SK-N-SH (cell line): ENCODE data around the gene CSTF2. TPM values are rescaled to one million over a fixed set of nuclear protein-coding genes. Genes with fewer than 3 reads are reported as not detected.

Source experiments
- CTCF ChIA-PET: fragments of 300-600, 350-600 bp; formaldehyde crosslinking; extraction: SDS; loops from one replicate; lab custom pipeline; 2021; lab: Yijun Ruan, JAX
- POLR2A ChIA-PET: fragments of 350-600 bp; sonication (Branson Sonifier 250); formaldehyde crosslinking; extraction: SDS; loops from one replicate; lab custom pipeline; 2020; ENCODE audit warnings: antibody characterized with exemption, inconsistent platforms; lab: Yijun Ruan, JAX
- DNase-seq: peaks from one replicate; pipeline ENCODE4 v3.0.0; 2012
- H2AFZ ChIP-seq: fragments of 200-600 bp; sonication (generic); 2 replicates; pipeline ENCODE4 v1.8.1; 2016; ENCODE audit warnings: antibody characterized with exemption, mild to moderate bottlenecking, low read depth
- H3F3A ChIP-seq: fragments of 200-600 bp; sonication (generic); replicated peaks from 2 replicates; pipeline ENCODE3; 2016; ENCODE audit warnings: antibody characterized with exemption, mild to moderate bottlenecking; ENCODE audit not compliant: insufficient read depth
- H3K27ac ChIP-seq, 2 experiments: fragments of 200-500 bp in 1 of 2; fragments of 200-600 bp in 1 of 2; sonication (Bioruptor generic) in 1 of 2; sonication (generic), shearing (Covaris generic) in 1 of 2; 2 replicates each; pipeline versions ENCODE4 v1.5.1 to v1.6.1; 2014 to 2016; ENCODE audit warnings: low read depth in 2 of 2, inconsistent platforms in 1 of 2, low read length in 1 of 2, mild to moderate bottlenecking in 1 of 2, mixed read lengths in 1 of 2
- H3K27me3 ChIP-seq: fragments of 200-600 bp; sonication (generic), shearing (Covaris generic); 2 replicates; pipeline ENCODE4 v1.6.1; 2016; ENCODE audit warnings: mixed run types; ENCODE audit not compliant: insufficient read depth
- H3K36me3 ChIP-seq, 2 experiments: fragments of 200-500 bp in 1 of 2; fragments of 200-600 bp in 1 of 2; sonication (Bioruptor generic) in 1 of 2; sonication (generic) in 1 of 2; replicated peaks in 1 of 2; 2 replicates each; pipeline versions ENCODE3 to v1.5.1; 2014 to 2016; ENCODE audit warnings: low read length in 1 of 2, mild to moderate bottlenecking in 1 of 2; ENCODE audit not compliant: insufficient read depth in 2 of 2, control insufficient read depth in 1 of 2
- H3K4me1 ChIP-seq, 2 experiments: fragments of 200-500 bp in 1 of 2; fragments of 200-600 bp in 1 of 2; sonication (Bioruptor generic) in 1 of 2; sonication (generic), shearing (Covaris generic) in 1 of 2; 2 replicates each; pipeline versions ENCODE4 v1.5.1 to v1.6.1; 2014 to 2016; ENCODE audit warnings: low read depth in 1 of 2, low read length in 1 of 2, mixed run types in 1 of 2; ENCODE audit not compliant: insufficient read depth in 2 of 2, control insufficient read depth in 1 of 2
- H3K4me2 ChIP-seq: fragments of 200-600 bp; sonication (generic), shearing (Covaris generic); 2 replicates; pipeline ENCODE4 v1.6.1; 2017; ENCODE audit warnings: mixed run types
- H3K4me3 ChIP-seq, 2 experiments: fragments of 200-500 bp in 1 of 2; fragments of 200-600 bp in 1 of 2; sonication (Bioruptor generic) in 1 of 2; sonication (generic), shearing (Covaris generic) in 1 of 2; 2 replicates each; pipeline versions ENCODE4 v1.5.1 to v1.8.1; 2014 to 2016; ENCODE audit warnings: low read depth in 2 of 2, inconsistent platforms in 1 of 2, low read length in 1 of 2, mild to moderate bottlenecking in 1 of 2, mixed read lengths in 1 of 2, moderate library complexity in 1 of 2
- H3K79me2 ChIP-seq: fragments of 200-600 bp; sonication (generic); 2 replicates; pipeline ENCODE4 v1.8.1; 2017; ENCODE audit warnings: mild to moderate bottlenecking; ENCODE audit not compliant: insufficient read depth
- H3K9ac ChIP-seq: fragments of 200-600 bp; sonication (generic); 2 replicates; pipeline ENCODE4 v1.6.1; 2017; ENCODE audit warnings: mixed run types
- H3K9me2 ChIP-seq: fragments of 200-600 bp; sonication (generic); 2 replicates; pipeline ENCODE4 v1.6.1; 2017; ENCODE audit warnings: mixed run types
- H3K9me3 ChIP-seq: fragments of 200-600 bp; sonication (generic); 2 replicates; pipeline ENCODE4 v1.6.1; 2017; ENCODE audit warnings: mixed run types, mild to moderate bottlenecking, moderate library complexity
- H4K20me1 ChIP-seq: fragments of 200-600 bp; sonication (generic); 2 replicates; pipeline ENCODE4 v1.6.1; 2017; ENCODE audit warnings: mild to moderate bottlenecking, mixed run types; ENCODE audit not compliant: insufficient read depth
- GATA2 ChIP-seq: sonication (generic); formaldehyde crosslinking; IDR thresholded peaks from 2 replicates; pipeline ENCODE4 v1.5.0; 2020; ENCODE audit warnings: mild to moderate bottlenecking, missing genetic modification reagents
- MXI1 ChIP-seq: IDR thresholded peaks from 2 replicates; pipeline ENCODE4 v1.6.1; 2012; ENCODE audit warnings: mild to moderate bottlenecking, low read depth, low read length, improper control_type of control experiment
- NFIC ChIP-seq: IDR thresholded peaks from 2 replicates; pipeline ENCODE4 v1.4.0; 2012; ENCODE audit warnings: borderline replicate concordance
- POLR2AphosphoS5 ChIP-seq: IDR thresholded peaks from 2 replicates; pipeline ENCODE4 v1.6.1; 2012; ENCODE audit warnings: low read depth, low read length
- RCOR1 ChIP-seq: fragments of 150-350 bp; IDR thresholded peaks from 2 replicates; pipeline ENCODE4 v1.6.1; 2017; ENCODE audit warnings: antibody characterized with exemption, low read length
- RXRA ChIP-seq: IDR thresholded peaks from 2 replicates; pipeline ENCODE4 v1.4.0; 2012; ENCODE audit warnings: low read depth, mild to moderate bottlenecking, borderline replicate concordance
- TEAD4 ChIP-seq: IDR thresholded peaks from 2 replicates; pipeline ENCODE4 v1.4.0; 2012; ENCODE audit warnings: mild to moderate bottlenecking, borderline replicate concordance; ENCODE audit not compliant: insufficient read depth
- USF1 ChIP-seq: IDR thresholded peaks from 2 replicates; pipeline ENCODE4 v1.4.0; 2012; ENCODE audit warnings: low read depth, borderline replicate concordance
- YY1 ChIP-seq: IDR thresholded peaks from 2 replicates; pipeline ENCODE4 v1.4.0; 2012; ENCODE audit warnings: low read depth, mild to moderate bottlenecking
- WGBS: methylation state at CpG from one replicate; pipeline ENCODE4 v1.1.6; 2017; ENCODE audit warnings: low lambda C conversion rate; 5-methylcytosine and 5-hydroxymethylcytosine counted together
- polyA plus RNA-seq, 3 experiments: library from polyadenylated mRNA; depleted of rRNA; stranded (reverse); fragments of >200 nt; gene quantifications; 2 replicates each; pipeline ENCODE4 v1.2.3, GENCODE V29; 2012
- small RNA-seq, 7 experiments: library from RNA; depleted of rRNA; stranded (forward); fragments of <200 nt; gene quantifications; one replicate each; pipeline ENCODE3, GENCODE V24; 2012
- TF ChIP-seq, protein P1 (sequence below): fragments of 200-600 bp; sonication (generic); IDR thresholded peaks from 2 replicates; pipeline ENCODE4 v1.6.1; 2017; ENCODE audit warnings: antibody characterized with exemption, mild to moderate bottlenecking, moderate library complexity

The CSTF2 gene
- polyA plus RNA-seq, 1 of the 3 experiments (the other 2 are of a cell fraction), result 33.1 TPM

DNA sequence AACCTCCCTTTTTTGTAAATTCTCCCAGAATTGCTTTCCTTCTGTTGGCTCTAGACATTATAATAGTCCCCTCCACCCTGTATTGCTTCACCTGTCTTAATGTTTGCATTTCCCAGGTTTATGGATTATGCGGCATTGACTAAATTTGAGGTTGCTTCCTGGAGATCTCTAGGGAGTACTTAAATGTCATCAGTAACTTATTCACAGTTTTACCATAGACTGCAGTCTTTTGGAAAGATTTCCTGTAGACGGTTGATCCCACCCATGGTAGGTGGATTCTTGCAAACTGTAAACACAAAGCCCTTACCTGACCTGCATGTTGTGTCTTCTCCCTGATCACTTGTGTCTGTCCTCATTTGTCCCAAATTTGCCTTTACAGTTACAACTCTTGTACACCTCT is 60.2 kb downstream of the CSTF2 start:
- Histone ChIP-seq H3K79me2 (no peaks in the 10 kb centered on the region), H3K9me3 (no peaks in the 10 kb centered on the region), H3K36me3 (no peaks in the 10 kb centered on the region), H3K4me3 (no peak overlapping the region)
- WGBS, result 48% methylated on average over 2 of the region's 2 CpGs
- POLR2A ChIA-PET, result no interaction called here
- CTCF ChIA-PET, result no interaction called here
- no peak for TF ChIP-seq TEAD4
- TF ChIP-seq, protein P1, sequence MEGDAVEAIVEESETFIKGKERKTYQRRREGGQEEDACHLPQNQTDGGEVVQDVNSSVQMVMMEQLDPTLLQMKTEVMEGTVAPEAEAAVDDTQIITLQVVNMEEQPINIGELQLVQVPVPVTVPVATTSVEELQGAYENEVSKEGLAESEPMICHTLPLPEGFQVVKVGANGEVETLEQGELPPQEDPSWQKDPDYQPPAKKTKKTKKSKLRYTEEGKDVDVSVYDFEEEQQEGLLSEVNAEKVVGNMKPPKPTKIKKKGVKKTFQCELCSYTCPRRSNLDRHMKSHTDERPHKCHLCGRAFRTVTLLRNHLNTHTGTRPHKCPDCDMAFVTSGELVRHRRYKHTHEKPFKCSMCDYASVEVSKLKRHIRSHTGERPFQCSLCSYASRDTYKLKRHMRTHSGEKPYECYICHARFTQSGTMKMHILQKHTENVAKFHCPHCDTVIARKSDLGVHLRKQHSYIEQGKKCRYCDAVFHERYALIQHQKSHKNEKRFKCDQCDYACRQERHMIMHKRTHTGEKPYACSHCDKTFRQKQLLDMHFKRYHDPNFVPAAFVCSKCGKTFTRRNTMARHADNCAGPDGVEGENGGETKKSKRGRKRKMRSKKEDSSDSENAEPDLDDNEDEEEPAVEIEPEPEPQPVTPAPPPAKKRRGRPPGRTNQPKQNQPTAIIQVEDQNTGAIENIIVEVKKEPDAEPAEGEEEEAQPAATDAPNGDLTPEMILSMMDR, result no peak
- TF ChIP-seq GATA2 (CRISPR knock-in tag), result no peak
- TF ChIP-seq RXRA, result no peak
- TF ChIP-seq YY1, result no peak
- no peak for TF ChIP-seq MXI1
- TF ChIP-seq POLR2AphosphoS5, result no peak
- no peak for TF ChIP-seq RCOR1
- TF ChIP-seq, all 33 proteins: peak for 0
- no peak overlapping the region for H3K9ac ChIP-seq
- no peak overlapping the region for H3K27ac ChIP-seq
- no peak overlapping the region for H2AFZ ChIP-seq
- H3K9me2 ChIP-seq, result no peaks in the 10 kb centered on the region
- H3K4me1 ChIP-seq, result no peaks in the 10 kb centered on the region
- no peaks in the 10 kb centered on the region for H4K20me1 ChIP-seq
- no peak for DNase-seq
- H3K4me2 ChIP-seq, result no peak overlapping the region
- H3F3A ChIP-seq, result no peaks in the 10 kb centered on the region
- no peaks in the 10 kb centered on the region; the same call in 1 of the 2 replicates for H3K27me3 ChIP-seq

DNA sequence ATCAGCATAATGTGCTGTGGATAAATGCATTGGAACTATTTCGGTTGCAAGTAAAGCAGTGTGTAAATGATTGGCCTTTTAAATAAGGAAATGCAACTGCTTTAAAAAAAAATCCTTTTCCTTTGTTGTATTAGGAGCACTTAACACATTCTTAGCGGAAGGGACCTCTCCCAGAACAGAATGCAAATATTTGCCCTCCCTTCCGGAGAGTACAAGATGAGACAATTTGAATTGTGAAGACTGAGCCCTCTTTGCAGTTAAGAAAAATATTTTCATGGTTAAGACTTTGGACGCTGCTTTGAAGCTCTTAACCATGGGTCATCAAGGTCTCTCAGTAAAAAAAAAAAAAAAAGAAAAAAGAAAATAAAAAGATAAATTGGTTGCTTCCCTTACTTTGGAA is 63.5 kb downstream of the CSTF2 start:
- Histone ChIP-seq H3K79me2 (no peaks in the 10 kb centered on the region), H3K4me3 (no peak overlapping the region), H3K9me2 (no peaks in the 10 kb centered on the region), H3K36me3 (no peaks in the 10 kb centered on the region), H3K9ac (no peak overlapping the region), H2AFZ (no peak overlapping the region), H3K9me3 (no peaks in the 10 kb centered on the region), H3K4me1 (no peaks in the 10 kb centered on the region), H3K27me3 (no peaks in the 10 kb centered on the region), H3K4me2 (no peak overlapping the region), H4K20me1 (no peaks in the 10 kb centered on the region), H3F3A (no peaks in the 10 kb centered on the region), H3K27ac (no peak overlapping the region)
- CTCF ChIA-PET, result no interaction called here
- WGBS, result 42% methylated on average over 4 of the region's 4 CpGs
- POLR2A ChIA-PET, result no interaction called here
- no peak for TF ChIP-seq NFIC
- TF ChIP-seq USF1, result no peak
- no peak for DNase-seq

Small RNA genes lying within 50 kb of the gene (small RNA-seq; reads per million reads assigned to genes)
- 0 reads per million in 7 experiments for gene RF00411

Other genes with a start within 250 kb of the CSTF2 start
- gene TNMD, start 235.5 kb upstream of the CSTF2 start, polyA plus RNA-seq (2012; rRNA removed), result not detected in 2 replicates
- 20.9 and 21.7 TPM in 2 replicates for gene TSPAN6, start 183.6 kb upstream of the CSTF2 start, polyA plus RNA-seq (2012; rRNA removed)
- 14.5 and 18.7 TPM in 2 replicates for gene SRPX2, start 176.2 kb upstream of the CSTF2 start, polyA plus RNA-seq (2012; rRNA removed)
- 2.3 and 3.1 TPM in 2 replicates for gene SYTL4, start 88.3 kb upstream of the CSTF2 start, polyA plus RNA-seq (2012; rRNA removed)
- not detected in 2 replicates for gene NOX1, start 54.0 kb downstream of the CSTF2 start, polyA plus RNA-seq (2012; rRNA removed)
- gene XKRX, start 108.5 kb downstream of the CSTF2 start, polyA plus RNA-seq (2012; rRNA removed), result not detected in 2 replicates
- gene ARL13A, start 149.3 kb downstream of the CSTF2 start, polyA plus RNA-seq (2012; rRNA removed), result not detected in 2 replicates
- gene TRMT2B, start 231.7 kb downstream of the CSTF2 start, polyA plus RNA-seq (2012; rRNA removed), result 7.2 and 8.2 TPM in 2 replicates